Measurements from ENCODE around the gene KCNK4.

KCNK4 gene

DNA sequence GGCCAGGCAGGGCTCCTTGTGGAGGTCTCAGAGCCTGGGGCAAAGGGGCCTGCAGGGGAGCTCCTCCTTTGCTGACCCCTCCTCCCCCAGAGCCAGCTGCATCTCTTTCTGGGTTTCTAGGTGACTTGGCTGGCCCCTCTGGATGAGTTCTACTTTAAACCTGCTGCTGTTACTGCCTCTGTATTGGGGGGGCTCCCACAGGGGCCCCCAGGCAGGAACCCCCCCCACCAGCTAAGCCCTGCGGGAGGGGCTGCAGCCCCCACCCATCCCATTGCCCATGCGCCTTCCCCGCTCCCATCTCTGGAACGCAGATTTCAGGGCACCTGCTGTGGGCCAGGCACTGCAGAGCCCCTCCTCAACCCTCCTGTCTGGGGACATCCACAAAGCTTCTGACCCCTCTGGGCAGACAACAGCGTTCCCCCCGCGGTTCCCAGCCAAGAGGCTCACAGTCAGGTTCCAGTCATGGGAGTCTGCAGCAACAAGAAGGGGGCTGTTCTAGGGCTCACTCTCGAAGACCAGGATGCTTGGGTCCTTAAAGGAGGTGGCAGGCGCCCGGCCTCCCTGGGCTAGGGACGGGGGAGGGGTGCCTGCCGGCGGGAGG, 40.6 kb upstream of the KCNK4 start:
- Histone ChIP-seq H3K4me3 (replicated peaks; ENCODE audit: insufficient read depth, low read length) (peak overlapping the region; percentile 75), H3K27me3 (ENCODE audit: insufficient read depth, poor library complexity, severe bottlenecking) (no peaks in the 10 kb centered on the region), H3K27ac (replicated peaks) (no peak overlapping the region; the same call in 1 of the 2 replicates)
- TF ChIP-seq POLR2AphosphoS5 (IDR thresholded peaks at IDR 0.05; ENCODE audit: low read depth): no peak
- TF ChIP-seq, protein P1, sequence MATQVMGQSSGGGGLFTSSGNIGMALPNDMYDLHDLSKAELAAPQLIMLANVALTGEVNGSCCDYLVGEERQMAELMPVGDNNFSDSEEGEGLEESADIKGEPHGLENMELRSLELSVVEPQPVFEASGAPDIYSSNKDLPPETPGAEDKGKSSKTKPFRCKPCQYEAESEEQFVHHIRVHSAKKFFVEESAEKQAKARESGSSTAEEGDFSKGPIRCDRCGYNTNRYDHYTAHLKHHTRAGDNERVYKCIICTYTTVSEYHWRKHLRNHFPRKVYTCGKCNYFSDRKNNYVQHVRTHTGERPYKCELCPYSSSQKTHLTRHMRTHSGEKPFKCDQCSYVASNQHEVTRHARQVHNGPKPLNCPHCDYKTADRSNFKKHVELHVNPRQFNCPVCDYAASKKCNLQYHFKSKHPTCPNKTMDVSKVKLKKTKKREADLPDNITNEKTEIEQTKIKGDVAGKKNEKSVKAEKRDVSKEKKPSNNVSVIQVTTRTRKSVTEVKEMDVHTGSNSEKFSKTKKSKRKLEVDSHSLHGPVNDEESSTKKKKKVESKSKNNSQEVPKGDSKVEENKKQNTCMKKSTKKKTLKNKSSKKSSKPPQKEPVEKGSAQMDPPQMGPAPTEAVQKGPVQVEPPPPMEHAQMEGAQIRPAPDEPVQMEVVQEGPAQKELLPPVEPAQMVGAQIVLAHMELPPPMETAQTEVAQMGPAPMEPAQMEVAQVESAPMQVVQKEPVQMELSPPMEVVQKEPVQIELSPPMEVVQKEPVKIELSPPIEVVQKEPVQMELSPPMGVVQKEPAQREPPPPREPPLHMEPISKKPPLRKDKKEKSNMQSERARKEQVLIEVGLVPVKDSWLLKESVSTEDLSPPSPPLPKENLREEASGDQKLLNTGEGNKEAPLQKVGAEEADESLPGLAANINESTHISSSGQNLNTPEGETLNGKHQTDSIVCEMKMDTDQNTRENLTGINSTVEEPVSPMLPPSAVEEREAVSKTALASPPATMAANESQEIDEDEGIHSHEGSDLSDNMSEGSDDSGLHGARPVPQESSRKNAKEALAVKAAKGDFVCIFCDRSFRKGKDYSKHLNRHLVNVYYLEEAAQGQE (IDR thresholded peaks at IDR 0.05; ENCODE audit: insufficient replicate concordance, low read depth): no peak
- no peak for TF ChIP-seq GABPA (IDR thresholded peaks at IDR 0.05; ENCODE audit: low read depth)
- TF ChIP-seq SPI1 (IDR thresholded peaks at IDR 0.05; ENCODE audit: borderline replicate concordance, low read depth): no peak
- TF ChIP-seq, protein P2, sequence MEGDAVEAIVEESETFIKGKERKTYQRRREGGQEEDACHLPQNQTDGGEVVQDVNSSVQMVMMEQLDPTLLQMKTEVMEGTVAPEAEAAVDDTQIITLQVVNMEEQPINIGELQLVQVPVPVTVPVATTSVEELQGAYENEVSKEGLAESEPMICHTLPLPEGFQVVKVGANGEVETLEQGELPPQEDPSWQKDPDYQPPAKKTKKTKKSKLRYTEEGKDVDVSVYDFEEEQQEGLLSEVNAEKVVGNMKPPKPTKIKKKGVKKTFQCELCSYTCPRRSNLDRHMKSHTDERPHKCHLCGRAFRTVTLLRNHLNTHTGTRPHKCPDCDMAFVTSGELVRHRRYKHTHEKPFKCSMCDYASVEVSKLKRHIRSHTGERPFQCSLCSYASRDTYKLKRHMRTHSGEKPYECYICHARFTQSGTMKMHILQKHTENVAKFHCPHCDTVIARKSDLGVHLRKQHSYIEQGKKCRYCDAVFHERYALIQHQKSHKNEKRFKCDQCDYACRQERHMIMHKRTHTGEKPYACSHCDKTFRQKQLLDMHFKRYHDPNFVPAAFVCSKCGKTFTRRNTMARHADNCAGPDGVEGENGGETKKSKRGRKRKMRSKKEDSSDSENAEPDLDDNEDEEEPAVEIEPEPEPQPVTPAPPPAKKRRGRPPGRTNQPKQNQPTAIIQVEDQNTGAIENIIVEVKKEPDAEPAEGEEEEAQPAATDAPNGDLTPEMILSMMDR (IDR thresholded peaks at IDR 0.05; ENCODE audit: insufficient read depth, low read length): no peak
- no peak for DNase-seq (ENCODE audit: low read depth in 1 of 2, low spot score in 1 of 2)

DNA sequence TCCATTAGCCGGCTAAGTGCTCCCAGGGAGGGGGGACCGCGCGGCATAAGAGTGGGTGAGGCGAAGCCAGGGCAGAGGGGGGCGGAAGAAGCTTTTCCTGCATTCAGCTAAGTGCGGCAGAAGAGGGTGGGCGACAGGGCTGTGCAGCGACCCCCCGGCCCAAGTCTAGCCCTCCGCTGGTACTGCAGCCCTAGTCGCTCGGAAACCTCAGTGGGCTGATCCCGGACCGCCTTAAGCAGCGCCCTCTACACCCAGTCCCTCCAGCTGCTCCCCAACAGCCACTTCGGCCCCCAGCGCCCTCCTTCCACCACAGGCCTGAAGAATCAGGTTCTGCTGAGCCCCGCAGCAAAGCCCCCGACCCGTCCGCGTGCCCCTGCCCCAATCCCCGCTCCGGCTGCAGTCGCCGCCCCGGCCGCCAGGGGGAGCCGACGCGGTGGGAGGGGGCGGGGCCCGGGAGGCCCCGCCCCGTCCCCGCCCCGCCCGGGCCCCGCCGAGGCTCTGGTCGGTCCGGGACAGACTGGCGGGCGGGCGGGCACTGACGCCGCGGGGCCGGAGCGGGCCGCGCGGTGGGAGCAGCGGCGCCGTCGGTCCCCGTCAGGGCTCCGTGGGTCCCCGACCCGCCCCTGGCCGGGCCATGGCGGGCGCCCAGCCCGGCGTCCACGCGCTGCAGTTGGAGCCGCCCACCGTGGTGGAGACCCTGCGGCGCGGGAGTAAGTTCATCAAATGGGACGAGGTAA, 39.9 kb upstream of the KCNK4 start, which contains the start of gene PLCB3:
TSS of gene PLCB3 (plus strand) at position 515 of the 737 bp plus-strand sequence. CDS start at position 635, 120 bp downstream.
- Histone ChIP-seq H3K4me3 (replicated peaks; ENCODE audit: insufficient read depth, low read length) (peak within 1 kb of the TSS; percentile 75), H3K27ac (replicated peaks) (peak within 1 kb of the TSS; percentile 49), H3K27me3 (ENCODE audit: insufficient read depth, poor library complexity, severe bottlenecking) (no peaks in the 10 kb centered on the region)
- peak in 1 of 2 experiments; percentile 44 for DNase-seq (ENCODE audit: low read depth in 1 of 2, low spot score in 1 of 2)
- TF ChIP-seq, protein P2 (IDR thresholded peaks at IDR 0.05; ENCODE audit: insufficient read depth, low read length): no peak
- no peak for TF ChIP-seq POLR2AphosphoS5 (IDR thresholded peaks at IDR 0.05; ENCODE audit: low read depth)
- TF ChIP-seq SPI1 (IDR thresholded peaks at IDR 0.05; ENCODE audit: borderline replicate concordance, low read depth): no peak
- TF ChIP-seq GABPA (IDR thresholded peaks at IDR 0.05; ENCODE audit: low read depth): no peak
- TF ChIP-seq, protein P1 (IDR thresholded peaks at IDR 0.05; ENCODE audit: insufficient replicate concordance, low read depth): no peak

DNA sequence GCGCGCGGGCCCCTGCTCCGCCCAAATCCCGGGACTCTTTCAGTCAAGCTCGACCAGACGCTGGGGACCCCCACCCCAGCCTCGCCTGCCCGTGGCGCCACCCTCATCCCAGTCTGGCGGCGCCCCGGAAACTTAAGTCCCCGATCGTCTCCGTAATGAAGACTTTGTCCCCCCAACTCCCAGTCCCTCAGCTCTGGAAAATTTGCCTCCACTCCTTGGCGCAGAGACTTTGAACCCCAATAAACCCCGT, 39.4 kb upstream of the KCNK4 start:
- no peaks in the 10 kb centered on the region for H3K27me3 ChIP-seq (ENCODE audit: insufficient read depth, poor library complexity, severe bottlenecking)
- H3K4me3 ChIP-seq (replicated peaks; ENCODE audit: insufficient read depth, low read length): peak overlapping the region; percentile 75
- TF ChIP-seq GABPA (IDR thresholded peaks at IDR 0.05; ENCODE audit: low read depth): no peak
- TF ChIP-seq, protein P1 (IDR thresholded peaks at IDR 0.05; ENCODE audit: insufficient replicate concordance, low read depth): no peak
- TF ChIP-seq POLR2AphosphoS5 (IDR thresholded peaks at IDR 0.05; ENCODE audit: low read depth): no peak
- TF ChIP-seq, protein P2 (IDR thresholded peaks at IDR 0.05; ENCODE audit: insufficient read depth, low read length): no peak
- TF ChIP-seq SPI1 (IDR thresholded peaks at IDR 0.05; ENCODE audit: borderline replicate concordance, low read depth): no peak
- DNase-seq (ENCODE audit: low read depth in 1 of 2, low spot score in 1 of 2): no peak
- peak overlapping the region; percentile 49; the same call in 1 of the 2 replicates for H3K27ac ChIP-seq (replicated peaks)

Data from HL-60 (cell line).